GM21367 (cell line): ENCODE measurements around the gene ATP2B3.
A peak's percentile ranks its signal among the peaks of the same experiment; 100 is the strongest.

ENCODE experiments used
- ATAC-seq: cut with Tn5 transposase; IDR thresholded peaks from one replicate; pipeline ENCODE4 v1.9.1; 2021; ENCODE audit not compliant: unreplicated experiment

Gene ATP2B3

DNA sequence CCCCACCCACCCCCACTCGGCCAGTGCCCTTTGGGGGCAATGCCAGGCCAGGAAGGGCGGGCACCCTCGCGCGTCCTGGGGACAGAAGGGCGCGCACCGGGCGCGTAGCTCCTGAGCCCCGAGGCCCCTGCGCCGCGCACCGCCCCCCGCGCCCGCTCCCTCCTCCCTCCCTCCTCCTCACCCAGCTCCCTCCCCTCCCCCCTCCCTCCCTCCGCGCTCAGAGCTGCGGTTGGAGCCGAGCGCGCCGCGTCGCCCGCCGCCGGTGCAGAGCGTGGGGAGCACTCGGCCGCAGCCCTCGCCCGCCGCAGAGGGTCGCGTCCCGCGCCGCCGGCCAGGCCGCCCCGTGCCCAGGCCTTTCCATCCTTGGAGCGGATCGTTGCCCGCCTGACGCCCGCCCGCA, at the start of gene ATP2B3:
ATP2B3 (plus strand) TSS at position 220 of the 400 bp plus-strand sequence. CDS start 18,606 bp downstream, outside the sequence.
- no peak for ATAC-seq

GRCh38 chrX:153468008-153468580, 49.3 kb upstream of the ATP2B3 start:
- ATAC-seq: no peak

DNA sequence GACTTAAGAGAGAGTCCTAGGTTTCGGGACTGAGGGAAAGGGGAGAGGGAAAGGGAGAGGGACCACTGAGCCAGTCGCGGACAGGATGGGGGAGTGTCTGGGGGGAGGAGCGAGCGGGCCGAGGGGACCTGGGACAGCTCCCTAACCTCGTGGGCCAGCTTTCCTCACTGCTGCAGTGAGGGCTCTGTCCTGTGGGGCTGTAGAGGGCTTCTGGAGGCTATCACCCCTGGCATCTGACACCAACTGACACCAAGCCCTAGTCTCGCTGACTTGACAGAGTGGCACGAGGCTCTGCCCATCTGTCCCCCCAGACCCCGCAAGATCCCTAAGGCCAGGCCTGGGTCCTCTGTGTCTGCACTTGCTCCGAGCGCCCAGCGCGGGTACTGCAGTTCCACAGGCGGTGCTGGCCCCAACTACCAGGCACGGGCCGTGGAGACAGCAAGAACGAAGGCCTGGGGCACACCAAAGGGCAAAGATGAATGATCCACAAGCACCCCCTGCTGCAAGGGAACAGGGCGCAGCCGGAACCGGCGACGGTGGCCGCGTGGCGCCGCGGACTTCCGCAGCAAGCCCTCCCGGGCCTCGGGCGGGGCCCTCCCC, 47.5 kb upstream of the ATP2B3 start:
- peak; percentile 34 for ATAC-seq

DNA sequence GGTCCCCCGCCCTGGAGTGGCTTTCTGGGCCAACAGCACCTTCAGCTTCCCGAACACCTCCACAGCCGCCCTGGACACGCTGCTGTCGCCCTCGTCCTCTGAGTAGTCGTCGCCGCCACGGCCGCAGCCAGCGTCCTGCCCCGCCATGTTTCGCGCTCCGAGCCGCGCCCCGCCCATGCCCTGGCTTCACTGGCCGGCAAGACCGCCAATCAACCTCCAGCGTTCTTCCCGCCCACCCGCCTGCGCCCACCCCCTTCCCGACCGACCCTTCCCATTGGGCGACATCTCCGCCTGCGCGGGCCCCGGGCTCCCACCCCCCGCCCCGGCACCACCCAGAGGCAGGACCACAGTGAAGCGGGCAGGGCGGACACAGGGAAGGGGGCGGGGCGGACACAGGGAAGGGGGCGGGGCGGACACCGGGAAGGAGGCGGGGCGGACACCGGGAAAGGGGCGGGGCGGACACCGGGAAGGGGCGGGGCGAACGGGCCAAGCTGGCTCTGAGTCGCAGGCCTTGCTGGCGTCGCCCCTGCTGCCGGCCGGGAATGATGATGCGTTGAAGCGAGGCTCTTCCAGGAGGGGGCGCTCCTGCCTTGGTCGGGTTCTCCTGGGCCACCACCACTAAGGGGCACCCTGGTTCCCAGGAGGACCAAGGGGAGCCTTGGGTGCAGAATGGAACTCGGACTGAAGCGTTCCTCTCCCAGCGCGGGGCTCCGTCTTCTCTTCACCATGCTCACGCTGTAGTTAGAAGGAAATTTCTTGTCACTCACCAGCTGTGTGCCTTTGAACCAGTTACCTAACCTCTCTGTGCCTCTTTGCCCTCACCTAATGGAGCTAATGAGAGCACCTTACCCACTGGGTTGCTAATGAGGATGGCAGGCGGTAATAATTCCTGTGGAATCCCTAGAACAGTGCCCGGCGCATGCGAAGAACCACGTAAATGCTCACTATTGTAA, 46.8 kb upstream of the ATP2B3 start, which contains the start of gene HAUS7:
HAUS7 (minus strand) TSS at position 166 of the 953 bp plus-strand sequence; CDS start at position 147, 19 bp downstream.
- peak; percentile 80 for ATAC-seq

- ATAC-seq: no peak
Observed at GRCh38 chrX:153471663-153472280, 45.7 kb upstream of the ATP2B3 start.

- ATAC-seq: no peak
Observed at GRCh38 chrX:153473126-153473525, 44.3 kb upstream of the ATP2B3 start.

- no peak for ATAC-seq
Observed at GRCh38 chrX:153474266-153474665, 43.2 kb upstream of the ATP2B3 start.

DNA sequence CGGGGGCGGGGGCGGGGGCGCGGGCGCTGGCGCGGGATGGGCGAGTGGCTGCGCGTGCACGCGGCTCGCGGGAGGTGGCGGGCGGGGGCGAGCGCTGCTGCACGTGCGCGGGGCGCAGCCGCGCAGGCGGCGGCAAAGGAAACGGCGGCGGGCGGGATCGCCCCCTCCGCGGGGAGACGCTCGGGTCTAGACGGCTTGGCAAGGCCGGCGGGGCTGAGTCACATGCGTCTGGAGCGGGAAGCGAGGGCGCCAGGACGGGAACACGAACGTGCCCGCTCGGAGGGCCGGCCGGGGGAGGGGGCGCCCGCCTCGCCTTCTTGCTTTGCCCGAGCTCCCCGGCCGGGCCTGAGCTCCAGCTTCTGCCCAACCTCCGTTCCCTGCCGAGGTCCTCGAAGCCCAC, 42.7 kb upstream of the ATP2B3 start:
- ATAC-seq: no peak

- no peak for ATAC-seq
Observed at GRCh38 chrX:153475271-153475670, 42.2 kb upstream of the ATP2B3 start.

- no peak for ATAC-seq
Observed at GRCh38 chrX:153475751-153476281, 41.6 kb upstream of the ATP2B3 start.

DNA sequence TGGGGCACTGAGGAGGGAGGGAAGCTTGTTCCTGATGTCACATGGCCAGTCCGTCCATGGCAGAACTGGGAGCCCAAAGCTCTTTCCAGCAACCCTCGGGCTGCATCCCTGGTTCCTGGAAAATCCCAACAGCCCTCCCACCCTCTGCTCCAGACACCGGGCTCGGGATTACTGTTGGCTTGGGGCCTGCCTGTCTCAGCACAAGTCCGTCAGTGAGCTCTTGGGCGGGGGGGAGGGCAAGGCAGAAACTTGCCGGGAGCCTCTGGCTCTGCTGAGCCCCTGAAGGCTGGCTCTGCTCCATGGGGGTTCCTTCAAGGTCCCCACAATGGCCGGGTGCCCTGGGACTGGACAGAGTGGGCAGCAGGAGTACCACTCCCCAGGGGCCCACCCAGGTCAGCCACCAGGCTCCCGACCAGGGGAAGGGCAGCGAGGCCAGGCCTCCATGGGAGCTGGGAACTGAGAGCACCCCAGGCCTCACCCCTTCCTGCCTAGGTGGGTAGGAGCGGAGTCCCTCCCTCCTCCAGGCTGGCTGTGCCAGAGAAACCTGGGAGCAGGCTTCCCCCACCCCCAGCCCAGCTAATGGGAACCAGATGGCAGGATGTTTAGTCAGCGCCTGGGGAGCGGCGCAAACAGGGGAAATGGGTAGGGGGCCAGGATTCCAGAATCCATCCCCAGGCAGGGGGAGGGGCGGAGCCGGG, 40.6 kb upstream of the ATP2B3 start:
- no peak for ATAC-seq

DNA sequence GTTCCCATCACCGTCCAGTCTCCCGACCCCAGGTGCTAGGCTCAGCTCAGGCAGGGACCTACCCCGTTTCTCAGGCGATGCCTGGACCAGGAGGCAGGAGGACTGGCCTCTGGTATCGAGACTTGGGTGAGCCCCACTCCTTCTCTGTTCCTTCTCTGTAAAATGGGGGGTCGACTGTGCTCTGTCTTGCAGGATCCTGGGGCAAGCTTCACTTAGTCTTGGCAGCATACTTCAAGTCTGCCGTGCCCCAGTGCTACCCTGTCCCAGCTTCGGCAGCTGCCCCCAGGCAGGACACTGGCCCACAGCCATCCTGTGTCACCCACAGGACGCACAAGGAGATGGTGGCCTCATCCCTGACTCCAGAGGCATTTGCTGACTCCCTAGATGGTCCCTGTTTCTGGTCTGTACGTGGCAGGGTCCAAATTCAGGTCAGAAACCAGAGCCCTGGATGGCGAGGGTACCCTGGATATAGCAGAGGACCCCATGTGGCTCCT, 40.0 kb upstream of the ATP2B3 start:
- no peak for ATAC-seq

DNA sequence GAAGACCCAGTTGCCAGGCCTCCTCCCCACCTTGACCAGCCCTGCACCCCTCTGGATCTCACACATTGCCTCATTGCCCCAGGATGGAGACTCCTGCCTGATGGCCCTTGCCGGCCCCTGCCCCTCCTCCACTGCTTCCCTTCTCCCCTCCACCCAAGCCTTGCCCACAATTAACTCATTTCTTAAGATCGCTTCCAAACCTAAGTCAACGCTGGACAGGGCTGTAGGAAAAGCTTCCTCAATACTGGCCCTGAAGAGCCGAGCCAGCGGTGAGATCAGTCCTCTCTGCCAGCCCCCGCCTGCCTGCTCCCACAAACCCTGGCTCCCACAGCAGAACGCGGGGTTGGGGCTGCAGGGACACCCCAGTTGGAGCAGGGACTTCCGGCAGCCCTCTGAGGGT, 39.5 kb upstream of the ATP2B3 start:
- ATAC-seq: no peak

- no peak for ATAC-seq
Observed at GRCh38 chrX:153478746-153479145, 38.7 kb upstream of the ATP2B3 start.

DNA sequence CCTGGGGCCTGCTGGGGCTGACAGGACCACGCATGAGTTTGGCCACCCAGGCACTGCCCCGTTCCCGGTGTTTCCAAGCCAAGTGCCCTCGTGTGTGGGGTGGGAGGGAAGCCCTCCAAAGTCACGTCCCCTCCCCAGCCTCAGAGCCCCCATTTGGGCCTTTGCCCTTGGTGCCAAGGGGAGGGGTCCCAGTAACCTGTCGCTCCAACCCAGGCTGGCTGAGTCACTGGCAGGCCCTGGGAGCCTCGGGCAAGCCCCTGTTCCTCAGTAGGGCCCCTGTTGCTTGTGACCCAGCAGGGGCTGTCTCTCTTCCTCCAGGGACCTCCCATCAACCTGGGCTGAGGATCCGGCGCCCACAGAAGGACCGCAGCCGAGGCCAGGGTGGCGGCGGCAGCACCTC, 36.4 kb upstream of the ATP2B3 start:
- ATAC-seq: no peak

DNA sequence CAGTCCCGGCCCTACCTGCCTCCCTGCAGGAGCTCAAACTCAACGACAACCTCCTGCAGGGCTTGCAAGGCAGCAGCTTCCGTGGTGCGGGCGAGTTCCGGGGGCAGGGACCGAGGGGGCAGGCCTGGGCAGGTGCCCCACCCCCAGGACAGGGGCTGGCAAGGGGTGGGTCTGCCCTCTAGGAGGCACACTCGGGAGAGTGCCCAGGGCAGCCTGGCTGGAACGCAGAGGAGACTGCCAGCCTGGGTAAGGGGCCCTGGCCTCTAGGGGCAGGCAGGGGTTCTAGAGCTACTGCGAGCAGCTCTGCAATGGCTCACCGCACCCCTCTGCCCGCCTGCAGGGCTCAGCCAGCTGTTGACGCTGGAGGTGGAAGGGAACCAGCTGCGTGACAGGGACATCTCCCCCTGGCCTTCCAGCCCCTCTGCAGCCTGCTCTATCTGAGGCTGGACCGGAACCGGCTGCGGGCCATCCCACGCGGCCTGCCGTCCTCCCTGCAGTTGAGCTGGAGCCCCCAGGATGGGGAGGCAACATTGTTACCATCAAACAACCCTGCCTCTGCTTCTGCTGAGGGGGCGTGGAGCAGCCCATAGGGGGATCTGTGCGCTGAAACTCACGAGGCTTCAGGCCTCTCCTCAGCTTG, 34.9 kb upstream of the ATP2B3 start:
- no peak for ATAC-seq

DNA sequence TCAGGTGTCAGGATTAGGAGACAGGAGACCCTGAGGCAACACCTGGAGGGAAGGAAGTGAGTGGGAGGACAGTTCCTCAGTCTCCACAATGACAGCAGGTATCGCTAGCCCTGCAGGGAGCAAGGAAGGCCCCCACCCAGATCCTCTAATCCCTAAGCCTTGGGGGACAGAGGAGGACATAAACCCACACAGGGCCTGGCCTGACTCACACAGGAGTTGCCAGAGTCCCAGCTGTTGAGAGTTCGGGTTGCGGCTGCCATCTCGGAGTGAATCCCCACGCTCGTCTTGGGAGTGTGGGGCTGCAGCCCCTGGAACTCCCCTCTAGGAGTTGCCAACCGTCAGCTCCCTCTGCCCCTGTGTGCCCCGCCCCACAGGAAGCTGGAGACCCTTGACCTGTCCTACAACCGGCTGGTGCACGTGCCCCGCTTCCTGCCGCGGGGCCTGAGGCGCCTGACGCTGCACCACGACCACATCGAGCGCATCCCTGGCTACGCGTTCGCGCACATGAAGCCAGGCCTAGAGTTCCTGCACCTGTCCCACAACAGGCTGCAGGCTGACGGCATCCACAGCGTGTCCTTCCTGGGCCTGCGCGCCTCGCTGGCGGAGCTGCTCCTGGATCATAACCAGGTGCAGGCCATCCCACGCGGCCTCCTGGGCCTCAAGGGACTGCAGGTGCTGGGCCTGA, 31.9 kb upstream of the ATP2B3 start:
- ATAC-seq: no peak

GRCh38 chrX:153486171-153486570, 31.3 kb upstream of the ATP2B3 start:
- no peak for ATAC-seq

GRCh38 chrX:153487590-153488071, 29.8 kb upstream of the ATP2B3 start:
- no peak for ATAC-seq
